ENCODE data around the gene HPSE2. TPM values are rescaled to one million over a fixed set of nuclear protein-coding genes. Genes with fewer than 3 reads are reported as not detected.

The HPSE2 gene
- polyA plus RNA-seq, 1 experiment, result not detected

DNA sequence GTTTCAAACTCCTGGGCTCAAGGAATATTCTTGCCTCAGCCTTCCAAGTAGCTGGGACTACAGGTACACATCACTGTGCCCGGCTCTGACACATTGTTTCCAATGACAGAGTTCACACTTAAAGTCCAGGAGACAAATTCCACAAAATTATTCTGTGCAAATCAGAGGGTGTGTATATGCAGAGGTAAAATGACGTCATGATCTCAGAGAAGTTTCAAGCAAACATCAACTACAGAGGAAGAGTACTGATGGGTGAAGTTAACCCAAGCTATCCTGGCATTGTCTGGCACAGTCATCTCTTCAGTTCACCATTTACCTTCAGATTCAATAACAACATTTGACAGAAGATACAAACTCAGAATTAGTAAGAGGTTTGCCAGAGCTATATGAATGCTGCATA is 388.9 kb downstream of the HPSE2 start:
- ChIA-PET POLR2A (no interaction called here), CTCF (interaction anchor here (1.5 kb wide), 1 partner anchor 10 kb away, joined by 3 read pairs; no protein-coding TSS in a partner anchor)
- H3K27me3 ChIP-seq (ENCODE audit: control insufficient read depth, insufficient read depth, low read length), result no peaks in the 10 kb centered on the region
- H3K4me3 ChIP-seq (ENCODE audit: low read depth, low read length), result no peak overlapping the region
- TF ChIP-seq, protein P1, sequence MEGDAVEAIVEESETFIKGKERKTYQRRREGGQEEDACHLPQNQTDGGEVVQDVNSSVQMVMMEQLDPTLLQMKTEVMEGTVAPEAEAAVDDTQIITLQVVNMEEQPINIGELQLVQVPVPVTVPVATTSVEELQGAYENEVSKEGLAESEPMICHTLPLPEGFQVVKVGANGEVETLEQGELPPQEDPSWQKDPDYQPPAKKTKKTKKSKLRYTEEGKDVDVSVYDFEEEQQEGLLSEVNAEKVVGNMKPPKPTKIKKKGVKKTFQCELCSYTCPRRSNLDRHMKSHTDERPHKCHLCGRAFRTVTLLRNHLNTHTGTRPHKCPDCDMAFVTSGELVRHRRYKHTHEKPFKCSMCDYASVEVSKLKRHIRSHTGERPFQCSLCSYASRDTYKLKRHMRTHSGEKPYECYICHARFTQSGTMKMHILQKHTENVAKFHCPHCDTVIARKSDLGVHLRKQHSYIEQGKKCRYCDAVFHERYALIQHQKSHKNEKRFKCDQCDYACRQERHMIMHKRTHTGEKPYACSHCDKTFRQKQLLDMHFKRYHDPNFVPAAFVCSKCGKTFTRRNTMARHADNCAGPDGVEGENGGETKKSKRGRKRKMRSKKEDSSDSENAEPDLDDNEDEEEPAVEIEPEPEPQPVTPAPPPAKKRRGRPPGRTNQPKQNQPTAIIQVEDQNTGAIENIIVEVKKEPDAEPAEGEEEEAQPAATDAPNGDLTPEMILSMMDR (IDR thresholded peaks at IDR 0.05; ENCODE audit: insufficient read depth, low read depth, low read length), result no peak
- no peaks in the 10 kb centered on the region for H3K36me3 ChIP-seq (ENCODE audit: control insufficient read depth, insufficient read depth, low read length)
- DNase-seq (ENCODE audit: low read depth), result no peak

DNA sequence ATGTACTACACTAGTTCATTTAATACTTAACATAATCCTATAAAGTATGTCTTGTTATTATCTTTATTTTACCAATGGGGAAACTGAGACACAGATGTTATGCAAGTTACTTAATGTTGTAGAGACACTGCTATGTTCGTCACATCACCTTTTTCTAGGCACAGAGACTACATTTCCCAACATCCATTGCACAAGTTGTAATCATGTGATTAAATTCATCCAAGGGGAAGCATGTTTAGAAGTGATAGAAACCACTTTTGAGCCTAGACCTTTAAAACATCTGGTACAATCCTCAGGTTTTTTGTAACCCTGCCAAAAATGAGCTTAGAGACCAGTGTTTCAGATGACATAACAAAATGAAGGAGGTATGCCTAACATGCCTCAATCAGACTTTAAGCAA is 402.1 kb downstream of the HPSE2 start:
- ChIA-PET POLR2A (no interaction called here), CTCF (no interaction called here)

DNA sequence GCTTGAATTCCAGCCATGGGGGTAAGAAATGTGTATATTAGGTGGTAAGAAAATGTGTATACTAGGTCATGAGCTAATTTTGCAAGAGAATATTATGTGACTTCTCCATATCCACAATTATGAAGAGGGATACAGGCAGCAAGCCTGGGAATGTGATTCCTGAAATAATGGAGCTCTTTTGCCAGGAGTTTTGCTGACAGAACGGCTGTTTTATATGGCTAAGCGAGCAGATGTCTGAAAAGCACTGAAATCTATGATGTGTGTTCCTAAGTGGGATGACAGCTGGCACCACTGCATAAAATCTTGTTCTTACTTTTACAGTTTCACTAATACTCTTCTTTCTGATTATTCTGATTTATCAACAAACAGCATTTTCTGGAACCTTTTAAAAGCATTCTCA is 402.9 kb downstream of the HPSE2 start:
- no peak overlapping the region for H3K4me3 ChIP-seq (ENCODE audit: low read depth, low read length)
- no peak for DNase-seq (ENCODE audit: low read depth)
- H3K36me3 ChIP-seq (ENCODE audit: control insufficient read depth, insufficient read depth, low read length), result no peaks in the 10 kb centered on the region
- ChIA-PET POLR2A (no interaction called here), CTCF (no interaction called here)
- TF ChIP-seq, protein P1 (IDR thresholded peaks at IDR 0.05; ENCODE audit: insufficient read depth, low read depth, low read length), result no peak
- no peaks in the 10 kb centered on the region for H3K27me3 ChIP-seq (ENCODE audit: control insufficient read depth, insufficient read depth, low read length)

More for the DNA sequence above, 402.1 kb downstream of the HPSE2 start:
- Histone ChIP-seq H3K36me3 (ENCODE audit: control insufficient read depth, insufficient read depth, low read length) (no peaks in the 10 kb centered on the region), H3K4me3 (ENCODE audit: low read depth, low read length) (no peak overlapping the region), H3K27me3 (ENCODE audit: control insufficient read depth, insufficient read depth, low read length) (no peaks in the 10 kb centered on the region)
- TF ChIP-seq, protein P1 (IDR thresholded peaks at IDR 0.05; ENCODE audit: insufficient read depth, low read depth, low read length), result no peak
- DNase-seq (ENCODE audit: low read depth), result no peak

DNA sequence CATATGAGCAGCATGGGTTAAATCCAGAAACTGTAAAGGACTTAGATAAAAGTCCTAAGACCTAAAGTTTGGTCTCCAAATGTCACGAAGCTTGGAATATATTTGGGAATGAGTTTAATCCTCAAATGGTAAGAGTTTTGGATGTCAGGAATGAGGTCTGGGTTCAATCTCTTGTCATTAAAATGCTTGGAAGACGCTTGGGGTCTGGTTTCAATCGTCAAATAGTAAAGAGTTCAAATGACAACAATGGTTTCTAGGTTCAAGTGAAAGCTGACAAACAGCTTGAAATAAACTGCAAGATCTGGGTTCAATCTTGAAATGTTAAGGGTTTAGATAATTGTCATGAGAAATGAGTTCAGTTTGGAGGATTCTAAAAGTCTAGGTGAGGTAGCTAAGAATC is 403.5 kb downstream of the HPSE2 start:
- DNase-seq (ENCODE audit: low read depth), result no peak
- Histone ChIP-seq H3K36me3 (ENCODE audit: control insufficient read depth, insufficient read depth, low read length) (no peaks in the 10 kb centered on the region), H3K27me3 (ENCODE audit: control insufficient read depth, insufficient read depth, low read length) (no peaks in the 10 kb centered on the region), H3K4me3 (ENCODE audit: low read depth, low read length) (no peak overlapping the region)
- TF ChIP-seq, protein P1 (IDR thresholded peaks at IDR 0.05; ENCODE audit: insufficient read depth, low read depth, low read length), result no peak
- ChIA-PET POLR2A (no interaction called here), CTCF (no interaction called here)

DNA sequence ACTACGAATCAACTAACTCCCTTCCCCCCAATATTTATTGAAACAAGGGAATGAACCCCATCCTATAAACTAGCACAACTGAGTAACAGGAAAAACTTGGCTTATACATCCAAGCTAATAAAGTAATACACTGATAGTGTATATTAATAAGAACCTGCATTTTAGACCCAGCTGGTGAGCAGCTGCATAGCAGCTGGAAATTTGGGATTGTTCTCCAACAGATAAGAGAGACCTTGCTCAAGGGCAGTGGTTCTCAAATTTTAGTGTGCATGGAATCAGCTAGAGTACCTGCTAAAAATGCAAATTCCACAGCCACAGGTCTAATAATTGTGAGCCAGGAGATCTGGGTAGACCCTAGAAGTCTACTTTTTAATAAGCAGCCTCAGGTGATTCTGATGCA is 404.3 kb downstream of the HPSE2 start:
- H3K36me3 ChIP-seq (ENCODE audit: control insufficient read depth, insufficient read depth, low read length), result no peaks in the 10 kb centered on the region
- H3K27me3 ChIP-seq (ENCODE audit: control insufficient read depth, insufficient read depth, low read length), result no peaks in the 10 kb centered on the region
- TF ChIP-seq, protein P1 (IDR thresholded peaks at IDR 0.05; ENCODE audit: insufficient read depth, low read depth, low read length), result no peak
- ChIA-PET CTCF (no interaction called here), POLR2A (no interaction called here)
- no peak for DNase-seq (ENCODE audit: low read depth)
- no peak overlapping the region for H3K4me3 ChIP-seq (ENCODE audit: low read depth, low read length)

Data from BJ (cell line).